Measurements from ENCODE around the gene LYRM2.

LYRM2 gene

DNA sequence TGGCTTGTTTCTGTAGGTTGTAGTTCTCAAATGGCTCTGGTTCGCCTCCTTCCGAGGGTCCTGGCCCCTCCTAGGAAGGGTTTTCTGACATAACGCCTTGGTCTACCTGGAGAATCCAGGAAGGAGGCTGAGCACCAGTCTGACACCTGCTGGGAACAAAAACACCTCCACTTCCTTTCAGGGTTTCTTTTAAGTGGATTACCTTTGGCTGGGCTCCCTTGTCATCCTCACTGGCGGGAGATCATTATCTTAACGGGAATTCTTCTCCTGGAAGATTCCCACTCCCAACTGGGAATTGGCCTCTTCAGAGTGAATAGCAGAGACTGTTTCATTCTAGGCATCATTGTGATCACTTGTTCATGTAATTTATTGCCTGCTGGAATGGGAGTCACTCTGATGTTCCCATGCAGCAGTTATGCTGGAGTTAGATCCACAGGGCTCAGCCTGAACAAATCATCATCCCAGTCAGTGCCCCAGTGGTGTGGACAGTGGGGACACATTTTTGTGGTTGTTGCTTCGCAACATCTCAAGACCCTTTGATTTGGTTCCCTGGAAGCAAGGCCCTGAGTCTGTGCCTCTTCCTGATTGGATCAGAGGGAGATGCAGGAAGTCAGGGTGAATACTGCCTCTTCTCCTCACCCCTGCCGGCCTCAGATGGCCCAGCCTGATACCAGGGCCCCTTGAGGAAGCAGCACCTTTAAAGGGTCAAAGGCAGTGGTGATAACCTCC is 49.1 kb downstream of the LYRM2 start:
- Mint-ChIP-seq H3K4me3 (no peak overlapping the region), H3K27ac (peak overlapping the region in 1 of 2 donors; percentile 57), H3K4me1 (no peaks in the 10 kb centered on the region), H3K9me3 (no peaks in the 10 kb centered on the region), H3K27me3 (no peaks in the 10 kb centered on the region)
- DNase-seq: no peak
- ATAC-seq: no peak

DNA sequence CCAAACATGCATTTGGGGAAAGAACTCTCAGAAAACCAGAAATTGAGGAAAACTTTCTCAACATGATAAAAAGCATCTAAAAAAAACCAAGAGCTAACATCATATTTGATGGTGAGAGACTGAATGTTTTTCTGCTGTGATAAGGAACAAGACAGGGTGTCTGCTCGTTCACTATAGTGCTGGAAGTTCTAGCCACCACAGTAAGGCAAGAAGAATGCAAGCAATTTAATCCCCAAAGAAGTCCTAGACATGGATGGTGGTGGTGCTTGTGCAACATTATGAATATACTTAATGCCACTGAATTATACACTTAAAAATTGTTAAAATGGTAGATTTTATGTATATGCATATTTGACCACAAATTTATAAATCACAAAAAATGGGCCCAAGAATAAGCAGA is 53.4 kb downstream of the LYRM2 start:
- DNase-seq (no peak), ATAC-seq (no peak)
- no peaks in the 10 kb centered on the region for H3K9me3 Mint-ChIP-seq
- no peak overlapping the region for H3K4me3 Mint-ChIP-seq
- H3K27me3 Mint-ChIP-seq: no peaks in the 10 kb centered on the region
- H3K27ac Mint-ChIP-seq: no peak overlapping the region
- H3K4me1 Mint-ChIP-seq: no peaks in the 10 kb centered on the region

DNA sequence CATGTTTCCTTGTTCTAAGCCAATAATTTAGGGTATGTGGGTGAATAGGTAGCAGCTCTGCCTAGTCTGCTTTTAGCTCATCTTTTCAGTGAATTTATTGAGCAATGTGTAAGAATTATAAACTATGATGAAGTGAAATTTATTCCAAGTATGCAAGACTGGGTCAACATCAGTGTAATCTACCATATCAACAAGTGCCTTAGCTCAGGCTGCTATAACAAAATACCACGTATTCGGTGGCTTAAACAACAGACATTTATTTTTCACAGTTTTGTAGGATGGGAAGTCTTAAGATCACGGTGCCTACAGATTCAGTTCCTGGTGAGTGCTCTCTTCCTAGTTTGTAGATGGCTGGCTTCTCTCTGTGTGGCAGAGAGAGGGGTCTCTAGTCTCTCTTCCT is 54.0 kb downstream of the LYRM2 start:
- DNase-seq (no peak), ATAC-seq (no peak)
- peak overlapping the region in 1 of 2 donors; percentile 3 for H3K27ac Mint-ChIP-seq
- H3K27me3 Mint-ChIP-seq: no peaks in the 10 kb centered on the region
- H3K4me3 Mint-ChIP-seq: no peak overlapping the region
- H3K4me1 Mint-ChIP-seq: no peaks in the 10 kb centered on the region
- no peaks in the 10 kb centered on the region for H3K9me3 Mint-ChIP-seq

DNA sequence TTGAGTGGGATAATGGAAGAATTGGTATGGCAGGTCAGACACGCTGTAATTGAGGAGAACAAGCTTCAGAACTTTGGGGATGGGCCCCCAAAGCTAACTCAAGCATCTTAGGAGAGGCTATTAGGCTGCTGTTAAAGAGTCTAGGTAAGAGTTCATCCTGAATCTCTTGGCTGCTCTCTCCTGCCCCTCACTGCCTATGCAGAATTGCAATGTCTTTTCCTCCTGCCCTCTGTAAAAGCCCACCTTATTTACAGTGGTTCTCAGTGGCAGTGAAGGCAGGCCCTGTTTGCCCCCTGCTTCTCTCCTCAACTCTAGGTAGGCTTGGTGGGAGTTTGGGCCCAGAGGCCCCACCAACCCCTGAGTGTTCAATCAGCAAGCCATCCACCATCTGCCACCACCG is 55.0 kb downstream of the LYRM2 start:
- no peak for ATAC-seq

DNA sequence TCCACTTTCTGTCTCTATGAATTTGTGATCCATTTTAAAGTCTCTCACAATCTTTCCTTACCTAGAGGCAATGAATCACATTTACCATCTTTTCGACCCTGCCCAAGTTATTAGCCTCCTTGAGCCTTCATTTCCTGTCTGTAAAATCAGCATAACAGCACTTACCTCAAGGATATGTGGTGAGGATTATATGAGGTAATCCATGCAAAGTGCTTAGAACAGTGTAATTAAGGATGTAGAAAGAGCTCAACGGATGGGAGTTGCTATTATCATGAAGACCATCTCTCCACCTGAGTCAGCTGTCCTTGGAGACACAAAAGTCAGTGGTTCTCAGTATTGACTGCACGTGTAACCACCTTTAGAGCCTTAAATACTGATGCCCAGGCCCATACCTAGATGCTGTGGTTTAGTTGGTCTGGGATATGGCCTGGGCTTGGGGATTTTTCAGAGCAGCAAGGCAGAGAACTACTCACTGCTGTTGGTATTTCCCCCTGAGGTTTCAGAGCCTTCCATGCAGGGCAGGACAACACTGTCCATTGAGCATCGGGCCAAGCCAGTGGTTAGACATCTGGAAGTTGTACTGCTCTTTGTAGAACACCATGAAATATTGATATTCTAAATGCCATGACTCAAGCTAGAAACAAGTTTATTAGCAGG is 55.8 kb downstream of the LYRM2 start:
- H3K27ac Mint-ChIP-seq: no peak overlapping the region
- DNase-seq: no peak
- H3K9me3 Mint-ChIP-seq: no peaks in the 10 kb centered on the region
- H3K4me1 Mint-ChIP-seq: no peaks in the 10 kb centered on the region
- peak; percentile 48 for ATAC-seq
- H3K27me3 Mint-ChIP-seq: no peaks in the 10 kb centered on the region
- no peak overlapping the region for H3K4me3 Mint-ChIP-seq

More for the DNA sequence above, 55.0 kb downstream of the LYRM2 start:
- H3K27ac Mint-ChIP-seq: no peak overlapping the region
- no peak overlapping the region for H3K4me3 Mint-ChIP-seq
- no peaks in the 10 kb centered on the region for H3K27me3 Mint-ChIP-seq
- DNase-seq: no peak
- H3K9me3 Mint-ChIP-seq: no peaks in the 10 kb centered on the region
- H3K4me1 Mint-ChIP-seq: no peaks in the 10 kb centered on the region

DNA sequence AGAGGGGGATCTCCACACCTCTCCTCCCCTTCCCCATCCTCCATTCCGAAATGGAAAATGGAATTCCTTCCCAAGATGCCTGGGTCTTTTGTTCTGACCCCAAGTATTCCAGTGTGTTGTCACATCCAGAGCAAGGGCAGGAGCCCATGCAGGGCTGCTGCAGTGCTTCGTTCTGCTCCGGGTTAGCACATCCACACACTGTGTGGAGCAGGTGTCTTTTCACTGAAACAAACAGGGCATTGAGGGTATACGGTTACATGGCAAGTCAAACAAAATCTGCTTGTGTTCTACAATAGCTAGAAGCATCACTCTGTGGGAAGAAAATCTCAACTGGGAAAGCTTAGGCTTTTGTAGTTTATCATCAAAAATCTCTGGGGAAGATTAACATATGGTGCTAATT is 56.9 kb downstream of the LYRM2 start:
- ATAC-seq (no peak), DNase-seq (no peak)
- no peaks in the 10 kb centered on the region for H3K9me3 Mint-ChIP-seq

DNA sequence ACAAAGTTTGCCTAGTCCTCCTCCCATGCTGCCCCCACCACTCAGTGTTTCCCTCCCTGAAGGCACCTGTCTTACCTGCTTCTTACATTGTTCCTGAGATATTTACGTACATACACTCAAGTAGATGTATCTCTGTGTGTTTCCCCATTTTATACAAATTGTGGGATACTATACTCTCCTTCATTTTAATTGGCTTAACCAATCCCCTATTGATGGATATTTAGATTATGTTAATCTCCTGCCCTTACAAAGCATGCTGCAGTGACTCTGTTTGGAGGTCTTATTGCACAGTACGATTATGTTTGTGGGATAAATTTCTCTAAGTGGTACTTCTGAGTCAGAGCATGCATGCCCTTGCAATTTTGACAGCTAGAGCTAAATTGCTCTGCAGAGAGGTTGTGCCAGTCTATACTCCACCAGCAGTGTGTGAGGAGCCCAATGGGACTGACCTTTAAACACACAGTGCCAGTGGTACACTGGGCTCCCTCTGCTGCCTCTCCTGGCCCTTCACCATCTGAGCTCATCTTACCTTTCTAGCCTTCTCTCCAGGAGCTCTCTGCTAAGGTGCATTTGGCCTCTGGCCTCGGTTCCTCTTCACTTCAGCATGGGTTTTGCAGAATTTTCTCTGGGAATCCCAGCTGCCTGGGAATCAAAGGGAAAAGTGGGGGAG is 57.4 kb downstream of the LYRM2 start:
- ATAC-seq: no peak
- Mint-ChIP-seq H3K27me3 (peaks cover 8% of the 10 kb centered on the region), H3K9me3 (no peaks in the 10 kb centered on the region), H3K27ac (no peak overlapping the region), H3K4me3 (no peak overlapping the region), H3K4me1 (no peaks in the 10 kb centered on the region)
- DNase-seq: no peak

More for the DNA sequence above, 56.9 kb downstream of the LYRM2 start:
- no peaks in the 10 kb centered on the region for H3K4me1 Mint-ChIP-seq
- no peak overlapping the region for H3K27ac Mint-ChIP-seq
- peaks cover 5% of the 10 kb centered on the region for H3K27me3 Mint-ChIP-seq
- H3K4me3 Mint-ChIP-seq: no peak overlapping the region

DNA sequence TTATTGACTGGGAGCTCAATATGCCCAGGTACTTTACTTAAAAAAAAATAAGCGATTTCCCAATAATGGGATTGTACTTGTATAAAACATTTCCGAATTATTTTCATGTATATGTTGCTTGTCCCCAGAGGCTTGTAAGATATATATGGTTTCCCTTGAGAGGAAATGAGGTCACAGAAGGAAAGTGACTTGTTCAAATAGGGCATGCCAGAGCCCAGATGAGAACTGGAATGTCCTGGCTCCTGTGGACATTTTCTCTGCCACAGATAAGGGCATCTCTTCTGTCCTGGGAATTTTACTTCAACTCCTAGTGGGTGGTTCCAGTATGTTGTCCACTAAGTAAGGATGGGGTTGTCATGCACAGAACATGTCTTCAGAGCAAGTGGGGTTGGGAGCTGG is 63.0 kb downstream of the LYRM2 start:
- Mint-ChIP-seq H3K4me1 (peaks cover 12% of the 10 kb centered on the region), H3K27me3 (peaks cover 8% of the 10 kb centered on the region), H3K27ac (peak overlapping the region in 1 of 2 donors; percentile 53), H3K4me3 (no peak overlapping the region), H3K9me3 (no peaks in the 10 kb centered on the region)
- DNase-seq: no peak
- peak; percentile 38 for ATAC-seq

DNA sequence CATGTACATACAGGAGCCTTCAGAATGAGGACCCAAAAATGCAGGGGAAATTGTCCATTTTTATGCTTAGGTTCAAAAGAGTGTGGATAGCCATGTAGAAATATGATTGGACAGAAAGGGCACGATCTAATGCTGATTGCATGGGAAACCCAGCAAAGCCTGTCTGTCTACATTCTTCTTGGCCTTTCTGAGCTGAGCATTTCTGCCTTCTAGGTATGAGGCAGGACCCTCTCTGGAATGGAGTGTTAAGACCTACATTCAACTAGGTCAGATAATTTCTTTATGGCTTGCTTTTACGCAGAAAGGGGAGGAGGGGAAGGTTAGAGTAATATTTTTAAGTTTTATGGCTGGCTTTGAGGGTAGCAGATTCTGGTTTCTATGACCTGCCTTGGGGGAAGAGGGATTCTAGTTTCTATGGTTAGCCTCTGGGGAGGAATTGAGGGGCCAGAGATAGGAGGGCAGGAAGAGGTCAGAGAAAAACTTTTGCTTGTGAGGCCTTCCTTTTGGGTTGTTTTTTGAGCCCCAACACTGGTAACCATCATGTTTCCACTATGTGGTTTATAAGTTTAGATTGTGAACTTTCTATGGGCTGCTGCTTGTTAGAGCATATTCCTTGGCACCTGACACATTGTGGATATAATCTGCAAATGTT is 63.5 kb downstream of the LYRM2 start:
- DNase-seq: peak in 1 of 2 donors; percentile 14
- Mint-ChIP-seq H3K9me3 (no peaks in the 10 kb centered on the region), H3K4me1 (peaks cover 12% of the 10 kb centered on the region), H3K27me3 (peaks cover 8% of the 10 kb centered on the region), H3K27ac (no peak overlapping the region), H3K4me3 (no peak overlapping the region)
- ATAC-seq: peak; percentile 85

DNA sequence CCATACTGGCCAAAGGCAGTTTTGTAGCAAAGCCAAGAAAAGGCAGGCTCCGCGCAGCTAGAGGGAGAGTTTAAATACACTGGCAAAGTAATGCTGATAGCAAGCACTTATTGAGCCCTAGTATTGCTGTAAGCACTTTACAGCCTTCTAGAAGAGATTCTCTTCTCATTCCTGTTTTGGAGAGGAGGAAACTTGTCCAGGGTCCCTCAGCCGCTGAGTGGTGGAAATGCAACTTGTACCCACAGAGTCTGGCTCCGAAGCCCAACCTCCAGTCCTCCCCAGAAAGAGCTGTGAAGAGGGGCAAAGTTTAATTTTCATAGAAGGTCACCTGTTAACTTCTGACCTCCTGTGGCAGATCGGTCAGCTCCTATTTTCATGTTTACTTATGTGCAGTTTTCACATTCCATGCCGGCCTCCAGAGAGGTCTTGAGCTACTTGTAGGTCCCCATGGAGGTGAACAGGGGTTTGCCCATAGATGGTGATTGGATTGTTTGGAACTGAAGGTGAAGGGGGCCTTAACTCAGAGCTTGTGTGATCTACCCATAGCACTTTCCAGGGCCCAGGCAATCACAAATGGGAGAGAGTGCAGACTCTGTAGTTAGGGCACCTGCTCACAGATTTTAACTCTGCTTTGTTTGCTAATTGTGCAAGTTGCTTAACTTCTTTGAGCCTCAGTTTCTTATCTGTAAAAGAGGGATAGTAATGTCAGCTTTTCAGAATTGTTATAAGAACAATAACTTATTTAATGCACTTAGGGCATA is 70.7 kb downstream of the LYRM2 start:
- ATAC-seq: no peak
- H3K27me3 Mint-ChIP-seq: no peaks in the 10 kb centered on the region
- no peak for DNase-seq
- H3K27ac Mint-ChIP-seq: no peak overlapping the region
- no peak overlapping the region for H3K4me3 Mint-ChIP-seq
- H3K9me3 Mint-ChIP-seq: no peaks in the 10 kb centered on the region
- H3K4me1 Mint-ChIP-seq: no peaks in the 10 kb centered on the region

DNA sequence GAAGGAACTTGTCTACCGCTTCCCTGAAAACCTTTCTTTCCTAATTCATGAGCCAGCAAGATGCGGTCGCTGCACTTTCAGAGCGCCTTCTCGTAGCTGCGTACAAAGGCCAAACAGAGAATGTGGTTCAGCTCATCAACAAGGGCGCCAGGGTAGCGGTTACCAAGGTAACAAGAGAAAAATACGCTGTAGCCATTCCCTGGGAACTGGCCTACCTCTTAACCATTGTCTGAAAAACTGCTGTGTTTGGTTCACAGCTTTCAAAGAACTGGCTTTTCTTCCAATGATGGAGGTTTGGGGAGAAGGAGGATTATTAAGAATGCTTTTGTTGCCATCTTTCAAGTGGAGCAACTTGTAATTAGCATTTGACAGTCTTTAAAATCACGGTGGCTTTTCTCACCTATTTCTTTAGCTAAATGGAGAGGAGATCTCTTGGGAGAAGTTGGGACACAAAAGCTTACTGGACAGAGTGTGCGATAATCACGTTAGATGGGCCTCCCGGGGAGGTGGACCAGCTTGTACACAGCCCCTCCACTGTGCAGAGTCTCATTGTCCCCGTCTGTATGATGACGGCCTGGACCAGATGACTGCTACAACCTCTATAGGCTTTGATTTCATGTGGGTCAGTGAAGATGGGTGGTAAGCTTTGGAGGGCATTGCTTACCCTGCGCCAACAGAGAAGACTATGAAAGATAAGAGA is 71.5 kb downstream of the LYRM2 start:
- Mint-ChIP-seq H3K4me1 (no peaks in the 10 kb centered on the region), H3K9me3 (no peaks in the 10 kb centered on the region), H3K27ac (no peak overlapping the region), H3K4me3 (no peak overlapping the region), H3K27me3 (no peaks in the 10 kb centered on the region)
- DNase-seq (no peak), ATAC-seq (no peak)

DNA sequence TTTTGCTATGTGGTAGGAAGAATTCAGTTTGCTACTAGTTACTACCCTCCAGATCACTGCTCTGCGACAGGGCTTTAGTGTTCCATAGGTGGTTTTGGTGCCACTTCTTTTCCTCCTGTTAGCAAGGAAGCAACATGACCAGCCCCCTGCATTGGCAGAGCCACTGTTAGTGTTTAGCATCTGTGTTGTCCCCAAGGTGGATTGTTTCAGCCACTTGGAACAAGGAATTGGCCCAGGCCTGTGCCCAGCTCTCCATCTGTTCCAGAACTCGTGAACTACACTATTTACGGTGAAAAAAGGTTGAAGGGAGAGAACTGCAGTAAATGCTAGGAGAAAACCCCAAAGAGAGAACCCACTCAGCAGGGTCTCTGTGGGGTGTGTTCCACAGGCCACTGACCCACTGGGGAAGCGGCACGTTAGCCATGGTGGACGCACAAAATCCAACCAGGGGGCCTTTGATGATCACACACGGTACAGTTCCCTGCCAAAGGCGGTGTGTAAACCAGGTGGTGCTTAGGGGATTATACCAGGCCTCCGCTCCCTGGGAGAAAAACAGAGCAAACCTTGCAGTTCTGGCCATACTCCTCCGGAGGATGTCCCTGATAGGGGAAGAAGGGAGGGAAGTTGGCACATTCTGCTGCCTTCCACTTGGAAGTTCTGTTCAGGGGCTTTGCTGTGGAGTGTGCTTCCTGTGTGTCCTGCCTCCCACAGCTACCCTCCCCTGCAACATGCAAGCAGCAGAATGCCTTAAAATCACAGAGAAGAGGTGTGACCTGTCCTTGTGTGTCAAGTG is 72.3 kb downstream of the LYRM2 start:
- Mint-ChIP-seq H3K27me3 (no peaks in the 10 kb centered on the region), H3K9me3 (no peaks in the 10 kb centered on the region), H3K4me3 (no peak overlapping the region), H3K27ac (no peak overlapping the region), H3K4me1 (no peaks in the 10 kb centered on the region)
- no peak for ATAC-seq
- DNase-seq: no peak

DNA sequence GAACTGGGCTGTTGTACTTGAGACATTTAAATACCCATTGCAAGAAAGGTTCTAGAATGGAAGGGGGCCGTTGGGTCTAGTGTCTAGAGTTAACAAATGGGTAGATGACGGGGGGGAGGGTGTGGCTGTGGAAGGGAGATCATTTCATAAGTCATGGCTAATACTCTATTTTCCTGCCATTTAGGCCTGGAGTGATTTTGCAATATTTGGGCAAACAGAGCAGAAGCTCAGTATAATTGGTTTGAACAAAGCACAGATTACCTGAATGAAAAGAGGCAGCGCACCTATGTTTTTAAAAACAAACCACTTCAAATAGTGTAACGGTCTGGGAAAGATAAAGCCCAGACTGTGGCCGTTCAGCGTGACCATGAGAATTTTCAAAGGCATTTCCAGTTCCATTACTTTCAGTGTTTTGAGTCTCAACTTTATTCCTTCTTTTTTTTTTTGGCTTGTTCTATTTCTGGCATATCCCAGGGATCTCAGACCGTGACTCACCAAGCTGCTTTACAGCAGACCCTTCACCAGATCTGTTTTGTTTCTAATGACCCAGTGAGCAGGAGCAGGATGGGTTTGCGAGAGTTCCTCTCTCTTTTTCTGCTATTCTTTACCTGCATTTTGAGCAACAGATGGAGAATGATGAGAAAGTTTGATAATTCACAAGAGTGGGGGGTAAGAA is 73.7 kb downstream of the LYRM2 start:
- no peak for ATAC-seq
- H3K27ac Mint-ChIP-seq: no peak overlapping the region
- no peaks in the 10 kb centered on the region for H3K9me3 Mint-ChIP-seq
- no peaks in the 10 kb centered on the region for H3K4me1 Mint-ChIP-seq
- H3K4me3 Mint-ChIP-seq: no peak overlapping the region
- DNase-seq: no peak
- H3K27me3 Mint-ChIP-seq: no peaks in the 10 kb centered on the region

DNA sequence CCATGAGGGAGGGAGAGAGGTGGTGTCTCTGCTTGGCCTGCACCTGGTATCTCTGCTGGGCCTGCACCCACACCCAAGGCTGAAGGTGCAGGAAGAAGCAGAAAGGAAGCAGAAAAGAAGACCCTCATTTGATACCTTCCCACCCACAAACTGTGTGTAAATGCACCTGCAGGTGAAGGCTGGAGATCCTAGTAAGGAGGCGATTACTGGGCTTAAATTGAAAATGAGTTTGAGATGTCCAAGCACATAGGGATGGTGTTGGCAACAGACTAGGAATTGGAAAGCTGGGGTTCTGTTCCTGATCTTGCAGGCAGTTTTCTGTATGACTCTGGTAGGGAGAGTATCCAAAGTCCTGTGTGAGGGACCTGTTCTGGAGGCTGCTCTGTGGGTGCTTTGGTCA is 74.7 kb downstream of the LYRM2 start:
- Mint-ChIP-seq H3K4me3 (no peak overlapping the region), H3K9me3 (no peaks in the 10 kb centered on the region), H3K27ac (no peak overlapping the region), H3K27me3 (no peaks in the 10 kb centered on the region), H3K4me1 (no peaks in the 10 kb centered on the region)
- ATAC-seq: no peak
- no peak for DNase-seq
